ENCODE data around the gene MAP2K6. TPM values are rescaled to one million over a fixed set of nuclear protein-coding genes. Genes with fewer than 3 reads are reported as not detected.

The MAP2K6 gene
- total RNA-seq, 1 experiment from 2014 or later = 43.0 TPM

GRCh38 chr17:69455040-69455439, 40.5 kb downstream of the MAP2K6 start:
- ATAC-seq = no peak
- no peaks in the 10 kb centered on the region for H3K27me3 Mint-ChIP-seq (ENCODE audit: low read depth)
- H3K36me3 Mint-ChIP-seq = peaks cover 4% of the 10 kb centered on the region
- ChIA-PET CTCF (interaction anchor here (0.6 kb wide), 1 partner anchor 35 kb away, joined by 4 read pairs; no protein-coding TSS in a partner anchor), POLR2A (no interaction called here)
- no peak for DNase-seq (ENCODE audit: low spot score)
- no peak overlapping the region for H3K4me3 Mint-ChIP-seq
- H3K27ac Mint-ChIP-seq = peak overlapping the region; percentile 72; the same call in 1 of the 2 replicates
- TF ChIP-seq AFF4 (CRISPR knock-in tag; IDR thresholded peaks at IDR 0.05; ENCODE audit: borderline replicate concordance) (no peak), PRRX2 (CRISPR knock-in tag; IDR thresholded peaks at IDR 0.05) (no peak), ZNF232 (CRISPR knock-in tag; IDR thresholded peaks at IDR 0.05) (no peak), ZNF219 (CRISPR knock-in tag; IDR thresholded peaks at IDR 0.05; ENCODE audit: borderline replicate concordance) (no peak), ZNF138 (CRISPR knock-in tag; conservative IDR thresholded peaks at IDR 0.05) (no peak), CDX4 (CRISPR knock-in tag; IDR thresholded peaks at IDR 0.05; ENCODE audit: borderline replicate concordance) (no peak), GTF2I (CRISPR knock-in tag; conservative IDR thresholded peaks at IDR 0.05) (no peak), RORB (CRISPR knock-in tag; IDR thresholded peaks at IDR 0.05) (no peak), CBFB (CRISPR knock-in tag; IDR thresholded peaks at IDR 0.05; ENCODE audit: low read depth) (no peak), NFATC4 (CRISPR knock-in tag; IDR thresholded peaks at IDR 0.05) (no peak), NR3C1 (CRISPR knock-in tag; conservative IDR thresholded peaks at IDR 0.05; ENCODE audit: low read depth) (no peak)
- H3K9me3 Mint-ChIP-seq = no peaks in the 10 kb centered on the region; the same call in 1 of the 2 replicates
- H3K4me1 Mint-ChIP-seq = peaks cover 83% of the 10 kb centered on the region

- DNase-seq (ENCODE audit: low spot score) = no peak
- Mint-ChIP-seq H3K27ac (no peak overlapping the region), H3K4me1 (peaks cover 83% of the 10 kb centered on the region), H3K27me3 (ENCODE audit: low read depth) (no peaks in the 10 kb centered on the region), H3K9me3 (no peaks in the 10 kb centered on the region; the same call in 1 of the 2 replicates), H3K36me3 (peaks cover 4% of the 10 kb centered on the region), H3K4me3 (no peak overlapping the region)
- CTCF ChIA-PET = no interaction called here
- no peak for TF ChIP-seq KAT7 (CRISPR knock-in tag; IDR thresholded peaks at IDR 0.05; ENCODE audit: borderline replicate concordance)
- no peak for TF ChIP-seq ZNF423 (CRISPR knock-in tag; IDR thresholded peaks at IDR 0.05)
- TF ChIP-seq, protein P1, sequence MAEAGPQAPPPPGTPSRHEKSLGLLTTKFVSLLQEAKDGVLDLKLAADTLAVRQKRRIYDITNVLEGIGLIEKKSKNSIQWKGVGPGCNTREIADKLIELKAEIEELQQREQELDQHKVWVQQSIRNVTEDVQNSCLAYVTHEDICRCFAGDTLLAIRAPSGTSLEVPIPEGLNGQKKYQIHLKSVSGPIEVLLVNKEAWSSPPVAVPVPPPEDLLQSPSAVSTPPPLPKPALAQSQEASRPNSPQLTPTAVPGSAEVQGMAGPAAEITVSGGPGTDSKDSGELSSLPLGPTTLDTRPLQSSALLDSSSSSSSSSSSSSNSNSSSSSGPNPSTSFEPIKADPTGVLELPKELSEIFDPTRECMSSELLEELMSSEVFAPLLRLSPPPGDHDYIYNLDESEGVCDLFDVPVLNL (CRISPR knock-in tag; IDR thresholded peaks at IDR 0.05; ENCODE audit: borderline replicate concordance, low read depth) = no peak
- TF ChIP-seq MYBL2 (CRISPR knock-in tag; IDR thresholded peaks at IDR 0.05) = no peak
- TF ChIP-seq, protein P2, sequence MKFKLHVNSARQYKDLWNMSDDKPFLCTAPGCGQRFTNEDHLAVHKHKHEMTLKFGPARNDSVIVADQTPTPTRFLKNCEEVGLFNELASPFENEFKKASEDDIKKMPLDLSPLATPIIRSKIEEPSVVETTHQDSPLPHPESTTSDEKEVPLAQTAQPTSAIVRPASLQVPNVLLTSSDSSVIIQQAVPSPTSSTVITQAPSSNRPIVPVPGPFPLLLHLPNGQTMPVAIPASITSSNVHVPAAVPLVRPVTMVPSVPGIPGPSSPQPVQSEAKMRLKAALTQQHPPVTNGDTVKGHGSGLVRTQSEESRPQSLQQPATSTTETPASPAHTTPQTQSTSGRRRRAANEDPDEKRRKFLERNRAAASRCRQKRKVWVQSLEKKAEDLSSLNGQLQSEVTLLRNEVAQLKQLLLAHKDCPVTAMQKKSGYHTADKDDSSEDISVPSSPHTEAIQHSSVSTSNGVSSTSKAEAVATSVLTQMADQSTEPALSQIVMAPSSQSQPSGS (CRISPR knock-in tag; IDR thresholded peaks at IDR 0.05; ENCODE audit: borderline replicate concordance, low read depth) = no peak
- TF ChIP-seq EMX1 (CRISPR knock-in tag; IDR thresholded peaks at IDR 0.05) = no peak
- TF ChIP-seq FOXP1 (CRISPR knock-in tag; IDR thresholded peaks at IDR 0.05; ENCODE audit: borderline replicate concordance) = no peak
- TF ChIP-seq, protein P3, sequence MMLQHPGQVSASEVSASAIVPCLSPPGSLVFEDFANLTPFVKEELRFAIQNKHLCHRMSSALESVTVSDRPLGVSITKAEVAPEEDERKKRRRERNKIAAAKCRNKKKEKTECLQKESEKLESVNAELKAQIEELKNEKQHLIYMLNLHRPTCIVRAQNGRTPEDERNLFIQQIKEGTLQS (CRISPR knock-in tag; conservative IDR thresholded peaks at IDR 0.05) = no peak
- TF ChIP-seq NFYB (CRISPR knock-in tag; conservative IDR thresholded peaks at IDR 0.05; ENCODE audit: low read depth) = no peak
- TF ChIP-seq CBFB (CRISPR knock-in tag; IDR thresholded peaks at IDR 0.05; ENCODE audit: low read depth) = no peak
- no peak for TF ChIP-seq NR3C1 (CRISPR knock-in tag; conservative IDR thresholded peaks at IDR 0.05; ENCODE audit: low read depth)
- TF ChIP-seq, protein P4, sequence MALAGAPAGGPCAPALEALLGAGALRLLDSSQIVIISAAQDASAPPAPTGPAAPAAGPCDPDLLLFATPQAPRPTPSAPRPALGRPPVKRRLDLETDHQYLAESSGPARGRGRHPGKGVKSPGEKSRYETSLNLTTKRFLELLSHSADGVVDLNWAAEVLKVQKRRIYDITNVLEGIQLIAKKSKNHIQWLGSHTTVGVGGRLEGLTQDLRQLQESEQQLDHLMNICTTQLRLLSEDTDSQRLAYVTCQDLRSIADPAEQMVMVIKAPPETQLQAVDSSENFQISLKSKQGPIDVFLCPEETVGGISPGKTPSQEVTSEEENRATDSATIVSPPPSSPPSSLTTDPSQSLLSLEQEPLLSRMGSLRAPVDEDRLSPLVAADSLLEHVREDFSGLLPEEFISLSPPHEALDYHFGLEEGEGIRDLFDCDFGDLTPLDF (CRISPR knock-in tag; IDR thresholded peaks at IDR 0.05) = no peak
- TF ChIP-seq CDX4 (CRISPR knock-in tag; IDR thresholded peaks at IDR 0.05; ENCODE audit: borderline replicate concordance) = no peak
- no peak for TF ChIP-seq JUN (CRISPR knock-in tag; IDR thresholded peaks at IDR 0.05)
- TF ChIP-seq PRDM15 (CRISPR knock-in tag; IDR thresholded peaks at IDR 0.05) = no peak
- POLR2A ChIA-PET = no interaction called here
- no peak for ATAC-seq
Observed at GRCh38 chr17:69457603-69458002, 43.1 kb downstream of the MAP2K6 start.
